H1 (cell line): Measurements from ENCODE around the gene OTOS. TPM values are rescaled to one million over a fixed set of nuclear protein-coding genes. Genes with fewer than 3 reads are reported as not detected.

Source experiments
- ATF2 ChIP-seq: IDR thresholded peaks from 2 replicates; pipeline ENCODE4 v1.6.1; 2012; ENCODE audit warnings: low read length, inconsistent platforms
- JUN ChIP-seq: IDR thresholded peaks from 2 replicates; pipeline ENCODE4 v1.6.1; 2011; ENCODE audit warnings: low read depth, mild to moderate bottlenecking, improper control_type of control experiment, low read length
- polyA plus RNA-seq, 7 experiments: library from polyadenylated mRNA; depleted of rRNA in 3 of 7; stranded (reverse) in 5 of 7; unstranded in 2 of 7; fragments of >200 nt in 5 of 7; fragments of 200-250 nt in 2 of 7; gene quantifications; 1 replicate in 5 of 7; 2 replicates in 1 of 7; 4 replicates in 1 of 7; pipeline versions ENCODE4 v1.2.1 to v1.2.3, GENCODE V29; 2011 to 2013; ENCODE audit warnings: missing spikeins in 2 of 7, mixed read lengths in 2 of 7
- total RNA-seq: library from RNA; stranded (reverse); fragmentation: NEBNext Ultra II Directional; extraction: Animal tissue kit (Norgen Biotek cat#: 25700); gene quantifications from 2 replicates; pipeline ENCODE4 v1.2.1, GENCODE V29; 2021

Gene OTOS
- total and polyA plus RNA-seq, 2 of the 8 experiments (the other 6 are each of a cell fraction or from before 2014, with no cell fraction given), result 0.17 TPM; not detected in 1

GRCh38 chr2:240145461-240145860 is 5.0 kb upstream of the OTOS start (continued):
- TF ChIP-seq ATF2 (no peak), JUN (no peak)
